HG02588 (cell line): Measurements from ENCODE around the gene TRMT5.

Source experiments
- ATAC-seq: cut with Tn5 transposase; IDR thresholded peaks from one replicate; pipeline ENCODE4 v1.9.1; 2021; ENCODE audit warnings: mild to moderate bottlenecking, moderate library complexity; ENCODE audit not compliant: unreplicated experiment

The TRMT5 gene

DNA sequence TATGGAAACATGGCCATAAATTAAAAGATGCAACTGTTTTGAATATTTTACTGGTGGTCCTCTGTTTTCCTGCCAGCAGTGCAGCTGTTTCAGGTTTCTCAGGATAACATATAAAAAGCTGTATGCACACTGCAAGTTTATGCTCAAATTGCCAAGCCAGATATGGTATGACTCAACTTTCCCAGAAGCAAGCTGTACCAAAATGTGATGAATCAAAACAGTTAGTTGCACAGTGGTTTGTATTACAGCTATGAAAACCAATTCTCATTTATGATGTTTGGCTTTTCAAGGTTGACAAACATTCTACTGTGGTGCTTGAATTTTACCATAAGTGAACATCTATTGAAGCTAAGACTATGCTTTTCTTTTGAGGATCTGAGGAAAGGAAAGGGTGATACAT lies 15.5 kb downstream of the TRMT5 start:
- no peak for ATAC-seq

DNA sequence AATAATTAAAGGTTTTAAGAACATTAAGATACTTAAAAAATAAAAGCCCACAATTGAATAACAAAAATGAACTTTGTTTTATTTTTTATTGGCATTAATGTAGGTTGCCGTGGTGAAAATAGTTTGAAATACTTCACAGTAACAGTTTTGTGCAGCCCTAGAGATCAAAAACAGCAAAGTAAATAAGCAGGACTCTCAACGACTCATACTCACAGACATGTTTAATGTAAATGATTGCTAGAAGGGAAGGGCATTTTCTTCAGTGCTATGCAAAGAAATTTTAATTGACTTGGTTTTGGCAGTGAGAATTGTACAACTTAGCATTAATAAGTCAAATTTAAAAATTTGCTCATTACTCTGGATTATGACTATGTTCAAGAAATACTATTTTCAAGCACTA lies 16.0 kb downstream of the TRMT5 start:
- no peak for ATAC-seq

DNA sequence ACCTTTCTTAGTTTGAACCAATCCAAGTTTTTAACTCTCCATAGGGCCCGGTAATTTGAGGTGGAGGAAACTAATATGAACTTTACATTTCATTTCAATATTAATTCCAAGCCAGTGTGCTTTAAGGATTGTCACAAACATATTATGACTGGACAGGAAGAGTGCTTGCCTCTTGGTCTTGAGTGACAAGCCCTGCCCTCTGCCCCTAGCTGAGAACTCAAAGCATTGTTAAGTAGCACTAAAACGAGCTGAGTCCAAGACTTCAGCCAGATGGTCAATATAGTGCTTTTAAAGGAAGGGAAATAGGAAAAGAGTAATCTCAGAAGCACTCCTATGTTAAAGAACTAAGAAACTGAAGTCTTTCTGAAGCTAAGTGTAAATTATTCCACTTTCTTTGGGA lies 17.1 kb downstream of the TRMT5 start:
- ATAC-seq = no peak

DNA sequence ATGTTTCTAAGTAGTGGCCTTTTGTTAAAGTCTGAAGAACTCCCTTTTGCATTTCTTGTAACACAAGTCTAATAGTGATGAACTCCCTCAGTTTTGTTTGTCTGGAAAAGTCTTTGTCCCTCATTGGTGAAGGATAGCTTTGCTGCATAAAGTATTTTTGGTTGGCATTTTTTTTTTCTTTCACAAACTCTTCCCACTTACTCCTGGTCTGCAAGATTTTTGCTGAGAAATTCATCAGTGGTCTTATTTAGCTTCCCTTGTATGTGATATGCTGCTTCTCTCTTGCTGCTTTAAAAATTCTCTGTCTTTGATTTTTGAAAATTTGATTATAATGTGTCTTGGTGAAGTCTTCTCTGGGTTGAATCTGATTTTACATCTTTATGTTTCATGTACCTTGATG lies 22.7 kb downstream of the TRMT5 start:
- no peak for ATAC-seq

DNA sequence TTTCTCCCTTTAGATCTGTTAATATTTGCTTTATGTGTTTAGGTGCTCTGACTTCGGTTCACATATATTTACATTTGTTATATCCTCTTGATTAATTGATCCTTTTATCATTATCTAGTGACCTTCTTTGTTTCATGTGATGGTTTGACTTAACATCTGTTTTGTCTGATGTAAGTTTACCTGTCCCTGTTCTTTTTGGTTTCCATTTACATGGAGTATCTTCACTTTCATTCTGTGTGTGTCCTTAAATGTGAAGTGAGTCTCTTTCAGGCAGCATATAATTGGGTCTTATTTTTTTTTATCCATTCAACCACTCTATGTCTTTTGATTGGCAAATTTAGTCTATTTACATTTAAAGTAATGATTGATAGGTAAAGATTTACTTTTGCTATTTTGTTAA lies 24.2 kb downstream of the TRMT5 start:
- ATAC-seq = no peak

DNA sequence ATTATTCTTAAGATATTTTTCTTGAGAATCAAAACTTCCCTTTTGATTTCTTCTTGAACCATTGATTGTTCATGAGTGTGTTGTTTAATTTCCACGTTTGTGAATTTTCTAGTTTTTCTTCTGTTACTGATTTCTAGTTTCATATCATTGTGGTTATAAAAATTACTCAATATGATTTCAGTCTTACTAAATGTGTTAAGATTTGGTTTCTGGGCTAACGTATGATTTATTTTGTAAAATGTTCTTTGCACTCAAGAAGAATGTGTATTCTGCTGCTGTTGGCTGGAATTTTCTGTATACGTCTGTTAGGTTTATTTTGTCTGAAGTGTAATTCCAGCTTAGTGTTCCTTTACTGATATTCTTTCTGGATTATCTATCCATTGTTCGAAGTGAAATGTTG lies 24.7 kb downstream of the TRMT5 start:
- no peak for ATAC-seq

DNA sequence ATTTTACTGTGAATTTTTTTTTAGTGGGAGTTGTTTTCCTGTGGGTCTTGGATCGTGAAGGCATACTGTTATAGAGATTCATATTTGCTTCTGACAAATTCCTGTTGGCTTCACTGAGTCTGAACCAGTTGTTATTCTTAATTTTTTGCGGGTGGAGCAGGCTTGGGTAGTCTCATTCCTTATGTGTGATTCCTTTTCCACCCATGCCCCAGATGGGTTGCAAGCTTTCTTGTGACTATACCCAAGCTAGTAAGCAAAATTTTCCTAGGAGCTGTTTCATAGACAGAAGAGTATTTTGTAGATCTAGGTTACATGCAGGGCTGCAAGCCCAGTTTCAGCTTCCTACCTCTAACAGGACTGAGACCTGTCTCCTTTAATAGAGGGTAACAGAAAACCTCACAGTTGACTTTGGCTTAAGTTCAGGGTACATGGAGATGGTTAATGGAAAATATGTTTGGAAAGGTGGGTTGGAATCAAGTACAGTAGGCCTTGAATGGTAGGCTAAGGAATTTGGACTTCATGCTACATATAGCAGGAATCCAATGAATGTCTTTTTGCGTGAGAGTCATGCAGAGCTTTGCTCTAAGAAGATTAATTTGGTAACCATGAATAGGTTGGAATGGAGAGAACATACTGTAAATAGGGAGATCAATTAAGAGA lies 29.0 kb downstream of the TRMT5 start:
- ATAC-seq = no peak

DNA sequence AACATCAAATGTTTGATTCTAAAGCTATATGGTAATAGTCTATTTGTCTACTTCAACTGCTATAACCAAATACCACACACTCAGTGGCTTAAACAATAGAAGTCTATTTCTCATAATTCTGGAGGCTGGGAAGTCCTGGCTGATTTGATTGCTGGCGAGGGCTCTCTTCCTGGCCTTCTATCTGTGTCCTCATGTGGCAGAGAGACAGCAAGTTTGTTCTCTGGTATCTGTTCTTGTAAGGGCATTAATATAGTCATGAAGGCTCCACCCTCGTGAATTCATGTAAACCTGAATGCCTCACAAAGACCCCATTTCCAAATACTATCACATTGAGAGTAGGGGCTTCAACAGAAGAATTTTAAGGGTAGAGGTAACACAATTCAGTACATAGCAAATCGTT lies 34.1 kb downstream of the TRMT5 start:
- no peak for ATAC-seq

DNA sequence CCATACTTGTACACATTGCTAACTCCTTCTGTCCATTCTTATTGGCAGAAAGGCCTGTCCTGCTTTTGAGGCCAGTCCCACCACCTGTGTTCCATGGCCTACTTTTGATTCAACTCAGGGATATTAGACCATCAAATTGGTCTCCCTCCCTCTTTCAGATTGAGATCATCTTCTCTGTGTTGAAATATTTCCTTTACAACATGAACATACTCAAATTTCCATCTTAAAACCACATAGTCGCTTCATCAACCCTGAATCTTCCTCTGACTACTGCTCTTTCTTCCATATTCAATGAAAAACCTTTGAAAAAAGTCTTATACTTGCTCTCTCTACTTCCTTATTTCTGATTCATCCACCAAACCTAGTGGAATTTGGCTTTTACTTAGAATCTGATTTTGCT lies 34.9 kb downstream of the TRMT5 start:
- no peak for ATAC-seq

DNA sequence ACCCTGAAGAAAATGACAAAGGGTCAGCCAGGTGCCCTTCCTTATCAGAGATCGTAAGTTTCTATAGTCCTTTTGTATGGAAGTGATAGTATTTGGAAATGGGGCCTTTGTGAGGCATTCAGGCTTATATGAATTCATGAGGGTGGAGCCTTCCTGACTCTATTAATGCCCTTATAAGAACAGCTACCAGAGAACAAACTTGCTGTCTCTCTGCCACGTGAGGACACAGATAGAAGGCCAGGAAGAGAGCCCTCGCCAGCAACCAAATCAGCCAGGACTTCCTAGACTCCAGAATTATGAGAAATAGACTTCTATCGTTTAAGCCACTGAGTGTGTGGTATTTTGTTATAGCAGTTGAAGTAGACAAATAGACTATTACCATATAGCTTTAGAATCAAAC lies 36.7 kb downstream of the TRMT5 start:
- no peak for ATAC-seq

DNA sequence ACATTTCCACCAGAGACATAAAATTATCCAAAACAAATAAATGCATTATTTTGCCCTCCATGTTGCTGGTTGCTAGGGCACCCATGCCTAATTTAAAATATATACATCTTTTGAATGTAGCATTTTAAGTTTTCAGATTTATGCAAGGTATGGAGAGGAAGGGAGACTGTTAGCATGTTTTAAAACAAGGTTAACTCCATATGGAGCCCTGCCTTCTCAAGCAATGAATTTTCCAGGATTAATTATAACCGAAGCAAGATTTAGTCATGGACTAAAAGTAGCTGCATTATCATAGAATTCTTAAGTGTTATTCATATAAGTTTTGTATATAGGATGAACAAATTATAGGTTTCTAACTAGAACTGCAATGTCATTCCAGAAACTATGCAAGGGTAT lies 37.2 kb downstream of the TRMT5 start:
- no peak for ATAC-seq

DNA sequence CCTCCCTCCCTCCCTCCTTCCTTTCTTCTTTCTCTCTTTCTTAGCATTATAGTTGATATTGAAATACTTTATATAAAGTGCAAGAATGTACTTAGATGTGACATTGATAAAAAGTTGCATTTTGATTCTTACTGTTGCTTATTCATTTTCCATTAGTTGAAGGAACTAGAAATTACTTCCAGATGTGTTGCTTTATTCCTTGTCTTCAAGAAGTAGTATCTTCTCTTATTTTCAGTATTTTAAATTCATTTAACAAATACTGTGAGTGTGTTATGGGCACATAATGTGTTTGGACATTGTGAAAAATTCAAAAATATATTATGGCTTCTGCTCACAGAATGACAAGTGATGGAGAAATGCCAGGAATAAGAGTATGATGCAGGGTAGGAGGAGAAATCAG lies 45.6 kb downstream of the TRMT5 start:
- no peak for ATAC-seq

DNA sequence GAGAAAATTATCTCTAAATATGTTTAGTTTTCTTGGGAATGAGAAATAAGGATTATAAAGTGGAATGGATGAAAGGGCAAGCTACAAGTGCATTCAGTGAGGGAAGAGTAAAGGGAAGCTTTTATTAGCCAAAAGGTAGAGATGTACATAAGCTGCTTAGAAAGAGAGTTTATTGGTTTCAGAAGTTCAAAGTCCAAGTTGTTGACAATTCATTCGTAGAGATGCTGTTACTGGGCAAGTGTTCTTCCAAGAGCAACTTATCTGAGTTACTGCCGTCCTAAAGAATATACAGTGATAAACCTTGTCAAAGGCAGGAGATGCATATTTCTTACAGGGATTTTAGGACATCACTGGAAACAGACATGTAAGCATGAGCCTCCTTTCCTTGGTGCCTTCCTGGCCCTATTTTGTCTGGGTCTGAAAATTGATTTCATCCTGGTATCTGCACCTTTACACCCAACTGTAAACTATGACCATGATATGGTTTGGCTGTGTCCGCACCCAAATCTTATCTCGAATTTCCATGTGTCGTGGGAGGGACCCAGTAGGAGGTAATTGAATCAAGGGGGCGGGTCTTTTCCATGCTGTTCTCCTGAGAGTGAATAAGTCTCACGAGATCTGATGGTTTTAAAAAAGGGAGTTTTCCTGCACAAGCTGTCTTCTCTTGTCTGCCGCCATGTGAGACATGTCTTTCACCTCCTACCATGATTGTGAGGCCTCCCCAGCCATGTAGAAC lies 46.8 kb downstream of the TRMT5 start:
- no peak for ATAC-seq

DNA sequence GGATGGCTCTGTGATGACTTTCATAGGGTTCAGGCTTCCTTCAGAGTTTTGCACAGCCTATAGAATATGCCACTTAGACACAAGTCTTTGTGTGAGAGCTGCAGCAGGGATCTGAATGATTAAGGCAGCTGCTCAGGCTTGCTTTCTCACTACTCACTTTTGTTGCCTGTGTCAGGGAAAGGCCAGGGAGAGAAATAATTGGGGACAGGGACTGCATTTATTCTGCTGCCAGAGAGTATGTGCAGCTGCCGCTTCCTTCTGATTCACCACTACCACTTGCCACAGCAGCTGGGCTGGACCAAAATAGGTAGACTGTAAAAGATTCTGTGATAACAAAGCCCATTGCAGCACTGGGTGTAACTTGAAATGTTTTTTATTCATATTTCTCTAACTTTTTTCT lies 49.7 kb downstream of the TRMT5 start:
- no peak for ATAC-seq

DNA sequence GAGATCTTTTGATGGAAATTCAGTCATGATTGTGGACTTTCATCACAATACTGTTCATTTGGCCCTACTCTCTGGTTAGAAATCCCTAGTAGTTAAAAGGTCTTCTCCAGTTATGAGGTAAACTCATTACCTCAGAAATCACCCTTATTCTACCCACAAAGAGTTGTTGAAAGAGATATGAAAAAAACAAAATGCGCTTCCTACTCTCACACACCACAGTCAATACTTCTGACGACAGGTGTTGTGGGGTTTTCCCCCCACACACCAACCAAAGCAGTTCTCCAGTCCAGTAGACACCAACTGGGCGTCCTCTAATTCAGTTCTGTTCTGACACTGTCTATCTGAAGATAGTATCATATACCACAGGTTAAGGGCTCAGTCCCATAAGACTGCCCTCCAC lies 54.9 kb downstream of the TRMT5 start:
- ATAC-seq = peak; percentile 98

DNA sequence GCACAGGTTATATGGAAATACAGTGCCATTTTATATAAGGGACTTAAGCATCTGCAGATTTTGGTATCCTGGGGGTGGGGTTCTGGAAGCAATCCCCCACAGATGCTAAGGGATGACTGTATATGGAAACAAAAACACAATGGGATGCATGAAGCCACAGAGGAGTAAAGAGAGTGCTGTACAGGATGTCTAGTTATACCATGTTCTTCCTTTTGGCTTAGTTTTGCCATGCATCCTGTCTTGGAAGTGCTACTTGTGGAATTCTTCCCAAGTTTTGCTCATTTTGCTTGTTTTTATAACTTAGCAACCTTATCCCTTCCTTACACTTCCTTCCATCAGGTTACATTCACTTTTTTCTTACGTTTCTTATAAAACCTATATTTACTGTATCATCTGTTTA lies 55.6 kb downstream of the TRMT5 start:
- ATAC-seq = no peak

DNA sequence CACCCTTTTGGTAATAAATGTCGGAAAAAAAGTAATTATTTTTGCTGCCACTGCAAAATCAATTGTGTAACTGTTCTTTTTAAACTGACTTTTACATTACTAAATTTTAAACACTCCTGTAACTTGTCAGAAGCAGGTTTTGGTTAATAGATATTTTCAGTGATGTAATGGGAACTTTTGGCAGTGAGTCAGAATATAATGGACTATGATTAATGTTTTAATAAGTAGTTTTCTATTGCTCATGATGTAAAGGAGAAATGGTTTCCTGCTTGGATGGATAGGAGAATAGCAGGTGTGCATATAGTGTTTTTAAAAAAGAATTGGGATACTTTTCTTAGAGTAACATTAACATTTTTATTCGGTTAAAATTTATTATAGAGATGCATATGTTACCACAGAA lies 58.8 kb downstream of the TRMT5 start:
- ATAC-seq = no peak
